Activated CD8-positive, alpha-beta T cell treated with anti-CD3 and anti-CD28 coated beads for 36 hours (primary cell): Measurements from ENCODE around the gene GPC6. TPM values are rescaled to one million over a fixed set of nuclear protein-coding genes. Genes with fewer than 3 reads are reported as not detected.

Experiments
- ATAC-seq: fragments of 200-7000 bp; cut with Tn5 transposase; one replicate; pipeline ENCODE4 v1.10.0; 2021; ENCODE audit warnings: mild to moderate bottlenecking, moderate library complexity
- CTCF ChIA-PET: fragments of 350-600 bp; sonication (Branson Sonifier 250); formaldehyde crosslinking; loops from one replicate; lab custom pipeline; 2021; ENCODE audit warnings: antibody characterized with exemption; lab: Charles Lee
- POLR2A ChIA-PET: fragments of 350-600 bp; sonication (Branson Sonifier 250); formaldehyde crosslinking; loops from one replicate; lab custom pipeline; 2021; ENCODE audit warnings: antibody characterized with exemption; lab: Charles Lee
- DNase-seq: peaks from one replicate; pipeline ENCODE4 v3.0.0-alpha.2; 2020
- H3K27ac Mint-ChIP-seq: one replicate; pipeline ENCODE4 v1.8.0; 2021; ENCODE audit warnings: mild to moderate bottlenecking, mixed read lengths
- H3K27me3 Mint-ChIP-seq: one replicate; pipeline ENCODE4 v1.8.0; 2021; ENCODE audit warnings: mixed read lengths
- H3K36me3 Mint-ChIP-seq: one replicate; pipeline ENCODE4 v1.8.0; 2021; ENCODE audit warnings: low read depth, mixed read lengths
- H3K4me1 Mint-ChIP-seq: one replicate; pipeline ENCODE4 v1.8.0; 2021; ENCODE audit warnings: low read depth, mixed read lengths
- H3K4me3 Mint-ChIP-seq: one replicate; pipeline ENCODE4 v1.8.0; 2021; ENCODE audit warnings: mild to moderate bottlenecking, moderate library complexity, mixed read lengths
- H3K9me3 Mint-ChIP-seq: one replicate; pipeline ENCODE4 v1.8.0; 2021; ENCODE audit warnings: mixed read lengths
- intact Hi-C: fragments of 100-400 bp; cut with micrococcal nuclease; formaldehyde crosslinking; loops from one replicate; pipeline ENCODE4 v1.10.0; 2022
- total RNA-seq, 2 experiments: library from RNA; stranded (reverse); gene quantifications; one replicate each; pipeline ENCODE4 v1.2.3, GENCODE V29; 2021
- TF ChIP-seq, protein P1 (sequence below): fragments of 200-600 bp; IDR thresholded peaks from one replicate; pipeline ENCODE4 v1.8.0; 2022; ENCODE audit warnings: antibody characterized with exemption, mild to moderate bottlenecking

The GPC6 gene
- total RNA-seq, 2 experiments from 2014 or later, result not detected

DNA sequence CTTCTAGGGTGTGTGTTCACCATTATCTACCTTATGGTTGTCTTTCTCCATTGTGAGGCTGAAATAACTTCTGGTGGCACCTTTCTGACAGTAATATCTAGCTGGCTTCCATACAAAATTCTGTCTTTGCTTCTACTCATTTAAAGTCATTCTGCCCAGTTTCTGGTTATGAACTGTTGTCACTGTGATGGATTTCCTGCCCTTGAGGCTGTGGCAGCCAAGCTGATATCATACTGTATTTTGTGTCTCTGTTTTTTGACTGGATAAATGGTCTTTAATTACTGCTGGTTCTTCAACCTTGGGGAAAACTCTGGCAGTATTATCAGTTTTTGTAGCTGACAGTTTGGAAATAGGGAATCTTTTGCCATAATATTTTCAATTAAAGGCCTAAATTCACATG is 233.4 kb downstream of the GPC6 start:
- H3K27me3 Mint-ChIP-seq, result no peaks in the 10 kb centered on the region
- no peak overlapping the region for H3K4me3 Mint-ChIP-seq
- no peaks in the 10 kb centered on the region for H3K4me1 Mint-ChIP-seq
- TF ChIP-seq, protein P1, sequence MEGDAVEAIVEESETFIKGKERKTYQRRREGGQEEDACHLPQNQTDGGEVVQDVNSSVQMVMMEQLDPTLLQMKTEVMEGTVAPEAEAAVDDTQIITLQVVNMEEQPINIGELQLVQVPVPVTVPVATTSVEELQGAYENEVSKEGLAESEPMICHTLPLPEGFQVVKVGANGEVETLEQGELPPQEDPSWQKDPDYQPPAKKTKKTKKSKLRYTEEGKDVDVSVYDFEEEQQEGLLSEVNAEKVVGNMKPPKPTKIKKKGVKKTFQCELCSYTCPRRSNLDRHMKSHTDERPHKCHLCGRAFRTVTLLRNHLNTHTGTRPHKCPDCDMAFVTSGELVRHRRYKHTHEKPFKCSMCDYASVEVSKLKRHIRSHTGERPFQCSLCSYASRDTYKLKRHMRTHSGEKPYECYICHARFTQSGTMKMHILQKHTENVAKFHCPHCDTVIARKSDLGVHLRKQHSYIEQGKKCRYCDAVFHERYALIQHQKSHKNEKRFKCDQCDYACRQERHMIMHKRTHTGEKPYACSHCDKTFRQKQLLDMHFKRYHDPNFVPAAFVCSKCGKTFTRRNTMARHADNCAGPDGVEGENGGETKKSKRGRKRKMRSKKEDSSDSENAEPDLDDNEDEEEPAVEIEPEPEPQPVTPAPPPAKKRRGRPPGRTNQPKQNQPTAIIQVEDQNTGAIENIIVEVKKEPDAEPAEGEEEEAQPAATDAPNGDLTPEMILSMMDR, result no peak
- no peaks in the 10 kb centered on the region for H3K36me3 Mint-ChIP-seq
- no peak overlapping the region for H3K27ac Mint-ChIP-seq
- intact Hi-C loops, result no loop called here
- ChIA-PET POLR2A (no interaction called here), CTCF (no interaction called here)
- no peaks in the 10 kb centered on the region for H3K9me3 Mint-ChIP-seq
- ATAC-seq, result no peak
- no peak for DNase-seq

DNA sequence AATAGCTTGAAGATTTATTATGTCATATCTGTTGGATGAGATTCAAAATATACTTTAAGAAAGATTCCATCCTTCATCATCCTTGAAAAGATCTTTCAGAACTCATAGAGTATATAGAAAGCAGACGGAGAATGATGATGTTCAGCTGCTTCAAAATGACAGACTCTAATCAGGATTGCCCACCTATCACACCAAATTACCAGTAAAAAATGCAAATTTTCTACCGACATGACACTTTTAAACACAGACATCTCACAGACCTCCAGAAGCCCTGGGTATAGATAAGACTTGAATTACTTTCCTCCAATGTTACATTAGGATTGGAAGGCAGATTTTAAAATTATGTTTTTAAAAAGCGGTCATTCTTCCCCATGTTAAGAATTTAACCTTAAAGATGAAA is 235.5 kb downstream of the GPC6 start:
- POLR2A ChIA-PET, result no interaction called here
- H3K27ac Mint-ChIP-seq, result no peak overlapping the region
- H3K4me3 Mint-ChIP-seq, result no peak overlapping the region
- DNase-seq (no peak), ATAC-seq (no peak)
- intact Hi-C loops, result no loop called here
- H3K27me3 Mint-ChIP-seq, result no peaks in the 10 kb centered on the region
- H3K9me3 Mint-ChIP-seq, result no peaks in the 10 kb centered on the region
- no peaks in the 10 kb centered on the region for H3K4me1 Mint-ChIP-seq
- TF ChIP-seq, protein P1, result no peak
- CTCF ChIA-PET, result no interaction called here
- H3K36me3 Mint-ChIP-seq, result no peaks in the 10 kb centered on the region

DNA sequence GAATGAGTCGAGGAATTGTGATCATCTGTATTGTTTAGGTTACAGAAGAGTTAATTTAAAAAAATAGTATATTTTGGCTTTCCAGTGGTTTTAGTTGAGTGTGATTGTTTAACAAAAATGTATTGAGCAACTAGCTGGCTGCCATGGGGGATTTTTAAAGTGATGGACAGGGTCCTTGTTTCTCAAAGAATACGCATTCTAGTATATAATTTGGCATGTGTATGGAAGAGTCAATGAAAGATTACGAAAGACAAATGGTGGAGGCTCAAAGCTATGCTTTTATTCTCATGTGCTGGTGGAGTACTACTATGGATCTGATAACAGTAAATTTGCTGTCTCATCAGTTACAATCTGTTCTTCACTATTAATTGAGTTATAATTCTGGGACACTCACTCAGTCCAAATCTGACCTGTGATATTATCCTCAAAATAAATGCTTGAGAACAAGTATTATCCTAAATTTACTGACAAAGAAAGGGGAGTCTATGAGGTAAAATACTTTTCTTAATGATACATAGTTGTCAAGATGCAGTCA is 240.0 kb downstream of the GPC6 start:
- POLR2A ChIA-PET, result no interaction called here
- peaks cover 3% of the 10 kb centered on the region for H3K9me3 Mint-ChIP-seq
- H3K27me3 Mint-ChIP-seq, result no peaks in the 10 kb centered on the region
- intact Hi-C loops, result no loop called here
- no peak overlapping the region for H3K4me3 Mint-ChIP-seq
- CTCF ChIA-PET, result no interaction called here
- ATAC-seq (no peak), DNase-seq (no peak)
- H3K4me1 Mint-ChIP-seq, result no peaks in the 10 kb centered on the region
- H3K36me3 Mint-ChIP-seq, result no peaks in the 10 kb centered on the region
- TF ChIP-seq, protein P1, result no peak
- no peak overlapping the region for H3K27ac Mint-ChIP-seq

DNA sequence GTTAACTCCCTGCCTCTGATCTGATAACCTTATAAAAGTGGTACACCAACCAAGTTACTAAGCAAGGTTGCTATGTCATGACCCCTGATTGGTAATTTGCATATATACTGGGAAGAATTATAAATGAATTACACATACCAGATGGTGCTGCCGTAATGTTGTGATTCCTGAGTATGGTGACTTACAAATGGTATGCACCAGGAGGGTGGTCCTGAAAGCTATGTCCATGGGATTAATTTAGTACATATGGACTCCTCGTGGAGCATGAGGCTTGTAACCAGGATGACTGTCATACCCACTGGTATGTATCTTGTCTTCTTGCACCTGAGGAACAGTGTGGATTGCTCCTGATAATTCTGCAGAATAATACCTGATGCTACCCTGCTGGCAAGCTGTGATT is 240.6 kb downstream of the GPC6 start:
- no peaks in the 10 kb centered on the region for H3K4me1 Mint-ChIP-seq
- H3K4me3 Mint-ChIP-seq, result no peak overlapping the region
- TF ChIP-seq, protein P1, result no peak
- H3K27ac Mint-ChIP-seq, result no peak overlapping the region
- DNase-seq, result no peak
- H3K9me3 Mint-ChIP-seq, result peaks cover 3% of the 10 kb centered on the region
- H3K36me3 Mint-ChIP-seq, result no peaks in the 10 kb centered on the region
- POLR2A ChIA-PET, result no interaction called here
- CTCF ChIA-PET, result no interaction called here
- no peak for ATAC-seq
- intact Hi-C loops, result no loop called here
- H3K27me3 Mint-ChIP-seq, result no peaks in the 10 kb centered on the region

DNA sequence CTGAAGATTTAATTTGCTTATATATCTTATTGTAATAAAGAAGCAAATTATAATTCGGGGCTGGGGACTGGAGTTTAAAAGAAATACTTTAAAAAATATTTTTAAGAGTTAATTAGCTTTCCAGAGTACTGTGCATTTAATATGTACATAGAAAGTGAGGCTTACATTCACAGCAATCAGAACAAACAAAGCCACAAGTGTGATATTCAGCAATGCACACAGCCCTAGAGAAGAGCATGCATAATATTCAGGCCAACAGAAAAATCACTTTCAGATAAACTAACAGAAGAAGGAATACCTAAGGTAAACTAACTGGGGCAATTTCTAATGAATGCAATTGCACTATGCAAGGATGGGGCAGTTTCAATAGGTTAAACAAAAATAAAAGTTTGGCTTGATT is 241.8 kb downstream of the GPC6 start:
- POLR2A ChIA-PET, result no interaction called here
- CTCF ChIA-PET, result no interaction called here
- ATAC-seq (no peak), DNase-seq (no peak)
- H3K4me1 Mint-ChIP-seq, result no peaks in the 10 kb centered on the region
- H3K9me3 Mint-ChIP-seq, result peaks cover 3% of the 10 kb centered on the region
- H3K27ac Mint-ChIP-seq, result no peak overlapping the region
- intact Hi-C loops, result no loop called here
- no peaks in the 10 kb centered on the region for H3K27me3 Mint-ChIP-seq
- H3K36me3 Mint-ChIP-seq, result no peaks in the 10 kb centered on the region
- TF ChIP-seq, protein P1, result no peak
- H3K4me3 Mint-ChIP-seq, result no peak overlapping the region
